ENCODE data around the gene MAML1.

- TF ChIP-seq JUNB (IDR thresholded peaks at IDR 0.05) (no peak), POLR2AphosphoS2 (IDR thresholded peaks at IDR 0.05; ENCODE audit: low read depth, low read length) (no peak), CBX3 (IDR thresholded peaks at IDR 0.05; ENCODE audit: borderline replicate concordance, low read depth) (no peak), POLR2A (IDR thresholded peaks at IDR 0.05; ENCODE audit: low read depth, low read length) (no peak), ZNF24 (IDR thresholded peaks at IDR 0.05) (no peak), CREB1 (IDR thresholded peaks at IDR 0.05; ENCODE audit: low read depth) (no peak), CUX1 (IDR thresholded peaks at IDR 0.05; ENCODE audit: insufficient replicate concordance, low read depth, low read length) (no peak), ATF3 (IDR thresholded peaks at IDR 0.05; ENCODE audit: borderline replicate concordance, extremely low read depth, low read depth, low read length) (no peak), PAX8 (IDR thresholded peaks at IDR 0.05) (no peak), CTCF (IDR thresholded peaks at IDR 0.05 in 2 of 3, conservative IDR thresholded peaks at IDR 0.05 in 1 of 3; ENCODE audit: control insufficient read depth in 2 of 3, extremely low read depth in 1 of 3, insufficient read depth in 1 of 3, low read depth in 3 of 3, low read length in 3 of 3) (no peak), EZH2 (IDR thresholded peaks at IDR 0.05; ENCODE audit: borderline replicate concordance, control insufficient read depth, low read depth, low read length) (no peak), BCL11A (IDR thresholded peaks at IDR 0.05; ENCODE audit: low read depth, low read length) (no peak), POLR2AphosphoS5 (IDR thresholded peaks at IDR 0.05; ENCODE audit: low read length) (no peak)
Observed at GRCh38 chr5:179777456-179777855, 44.8 kb downstream of the MAML1 start.
